ENCODE data around the gene KBTBD13.

DNA sequence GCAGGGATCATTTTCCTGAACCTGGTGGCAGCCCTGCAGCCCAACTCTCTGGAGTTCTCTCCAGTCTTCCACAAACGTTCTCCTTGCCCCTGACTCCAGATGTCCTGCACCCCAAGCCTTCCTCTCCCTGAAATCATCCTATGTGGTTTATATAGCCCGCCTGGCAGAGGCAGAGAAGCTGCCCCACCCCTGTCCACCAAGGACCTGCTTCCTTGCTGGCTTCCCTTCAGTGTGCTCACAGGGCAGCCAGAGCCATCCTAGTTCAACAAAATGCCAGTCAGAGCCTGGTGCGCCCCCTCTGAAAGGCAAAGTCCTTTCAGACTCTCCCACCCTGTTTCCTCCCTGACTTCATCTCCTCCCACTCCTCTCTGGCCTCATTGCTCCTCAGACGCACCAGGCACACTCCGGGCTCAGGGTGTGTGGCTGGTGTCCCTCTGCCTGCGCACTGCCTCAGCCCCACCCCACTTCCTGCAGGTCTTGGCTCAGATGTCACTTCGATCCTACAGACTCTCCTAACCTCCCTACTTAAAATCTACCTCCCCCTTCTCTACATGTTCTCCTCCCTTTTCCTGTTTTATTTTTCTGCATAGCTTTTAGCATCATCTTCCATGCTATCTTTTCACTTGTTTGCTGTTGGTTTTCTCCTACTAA lies 5.9 kb downstream of the KBTBD13 start:
- TF ChIP-seq POLR2AphosphoS5 (IDR thresholded peaks at IDR 0.05; ENCODE audit: low read depth, low read length) (no peak), SIN3A (IDR thresholded peaks at IDR 0.05; ENCODE audit: borderline replicate concordance, insufficient read depth, low read length) (no peak)

All from PFSK-1 (cell line).